Measurements from ENCODE around the gene GRID1.

The GRID1 gene

DNA sequence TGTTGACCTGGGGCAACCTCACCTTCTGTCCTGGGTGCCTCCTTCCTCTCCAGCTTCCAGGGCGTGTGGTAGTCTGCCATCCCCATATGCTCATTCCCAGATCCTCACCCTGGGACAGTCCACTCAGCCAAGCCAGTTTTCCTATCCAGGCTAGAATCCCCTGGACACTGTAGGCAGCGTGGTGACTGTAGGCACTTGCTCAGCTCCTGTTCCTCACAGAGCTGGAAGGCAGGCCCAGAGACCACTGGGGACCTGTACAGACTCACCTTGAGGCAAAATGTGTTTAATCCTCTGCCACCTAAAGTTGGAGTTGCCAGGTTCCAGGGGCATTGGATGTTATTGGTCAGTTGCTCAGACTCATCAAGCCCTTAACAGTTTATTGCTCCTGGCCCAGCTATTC, 2.4 kb upstream of the GRID1 start:
- no peak for DNase-seq (ENCODE audit: low read depth)

DNA sequence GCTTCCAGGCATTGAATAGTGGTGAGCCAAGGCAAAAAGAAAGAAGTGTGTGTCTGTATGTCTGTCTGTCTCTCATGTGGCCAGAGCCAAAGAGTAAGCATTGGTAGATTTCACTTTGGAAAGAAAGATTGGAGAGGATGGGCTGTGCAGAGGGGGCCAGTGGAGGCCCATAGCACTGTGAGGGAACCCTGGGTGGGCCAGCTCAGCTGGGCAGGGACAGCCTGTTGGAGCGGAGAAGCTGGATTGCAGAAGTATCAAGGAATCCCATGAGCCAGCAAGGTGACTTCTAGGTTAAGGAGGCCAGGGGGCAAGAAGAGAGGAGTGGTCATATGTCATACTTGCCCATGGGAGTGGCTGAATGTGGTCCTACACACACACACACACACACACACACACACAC, 1.5 kb upstream of the GRID1 start:
- no peak for DNase-seq (ENCODE audit: low read depth)

DNA sequence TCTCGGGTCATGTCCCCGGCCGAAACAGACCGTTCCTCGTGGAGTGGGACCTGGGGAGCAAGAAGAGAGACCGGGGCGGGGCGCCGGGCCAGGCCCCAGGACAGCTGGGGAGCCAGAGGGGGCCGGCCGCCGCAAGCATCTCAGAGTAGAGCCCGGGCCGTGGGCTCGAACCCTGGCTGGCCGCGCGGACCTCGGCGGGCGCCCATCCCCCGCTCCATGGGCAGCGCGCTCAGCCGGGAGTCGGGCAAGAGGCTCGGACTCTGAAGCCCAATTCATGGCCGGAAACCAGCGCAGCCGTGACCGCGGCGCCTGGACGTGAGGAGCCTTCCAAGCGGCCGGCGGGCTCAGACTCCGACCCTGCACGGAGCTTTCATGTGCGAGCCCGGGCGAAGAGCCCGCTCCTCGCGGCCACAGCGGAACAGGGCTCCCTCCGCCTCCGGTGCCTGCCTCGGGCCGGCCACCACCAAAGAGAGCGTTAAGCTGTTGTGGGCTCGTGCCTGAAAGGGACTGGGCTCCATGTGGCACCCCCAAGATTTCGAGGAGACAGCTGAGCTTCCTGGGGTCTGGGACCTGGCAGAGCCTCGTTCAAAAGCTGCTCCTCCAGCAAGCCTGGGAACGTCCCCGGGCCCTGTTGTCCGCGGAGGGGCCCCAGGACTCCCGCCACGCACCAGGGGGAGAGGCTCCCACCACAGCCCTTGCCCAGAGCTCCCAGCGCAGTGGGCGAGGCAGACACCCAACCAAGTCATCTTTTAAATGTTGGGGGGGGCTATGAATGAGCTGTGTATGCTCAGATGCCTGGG, 757 bp upstream of the GRID1 start:
- no peak for DNase-seq (ENCODE audit: low read depth)

DNA sequence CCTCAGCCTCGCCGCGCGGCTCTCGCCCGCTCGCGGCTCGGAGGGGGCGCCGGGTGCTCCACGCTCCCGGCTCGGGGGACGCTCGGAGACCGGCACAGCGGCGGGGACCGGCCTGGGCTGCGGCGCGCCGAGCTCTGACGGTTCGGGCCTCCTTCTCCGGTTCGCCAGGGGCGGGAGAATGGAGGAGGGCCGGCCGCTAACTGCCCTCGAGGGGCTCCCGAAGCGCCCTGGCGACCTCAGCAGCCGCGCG, 232 bp upstream of the GRID1 start:
- no peak for DNase-seq (ENCODE audit: low read depth)

DNA sequence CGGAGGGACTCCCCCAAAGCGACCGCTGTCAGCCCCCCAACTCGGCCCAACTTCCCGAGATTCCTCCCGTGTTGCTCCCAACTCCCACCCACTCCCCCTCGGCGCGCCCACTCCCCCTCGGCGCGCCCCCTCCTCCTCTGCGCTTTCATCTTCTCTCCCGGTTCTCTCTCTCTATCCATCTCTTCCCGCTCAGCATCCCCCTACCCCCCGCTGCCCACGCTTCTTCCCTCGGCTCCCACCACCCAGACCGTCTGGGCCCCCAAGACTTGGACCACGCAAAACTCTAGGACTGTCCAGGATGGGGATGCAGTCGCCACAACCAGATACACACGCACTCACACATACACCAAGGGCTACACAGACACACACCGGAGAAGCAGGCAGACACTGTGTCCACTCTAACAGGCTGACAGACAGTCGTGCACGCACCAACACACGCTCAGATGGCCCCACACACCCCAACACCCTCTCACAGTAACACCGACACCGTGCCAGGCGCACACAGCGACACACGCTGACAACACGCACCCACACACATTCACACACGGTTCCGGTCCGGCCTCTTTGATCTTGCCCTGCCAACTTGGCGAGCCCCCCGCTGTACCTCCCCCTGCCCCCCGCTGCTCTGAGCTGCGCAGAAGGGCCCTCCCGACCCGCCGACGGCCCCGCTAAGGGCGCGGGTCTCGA, 1.1 kb downstream of the GRID1 start:
- DNase-seq (ENCODE audit: low read depth), result no peak

DNA sequence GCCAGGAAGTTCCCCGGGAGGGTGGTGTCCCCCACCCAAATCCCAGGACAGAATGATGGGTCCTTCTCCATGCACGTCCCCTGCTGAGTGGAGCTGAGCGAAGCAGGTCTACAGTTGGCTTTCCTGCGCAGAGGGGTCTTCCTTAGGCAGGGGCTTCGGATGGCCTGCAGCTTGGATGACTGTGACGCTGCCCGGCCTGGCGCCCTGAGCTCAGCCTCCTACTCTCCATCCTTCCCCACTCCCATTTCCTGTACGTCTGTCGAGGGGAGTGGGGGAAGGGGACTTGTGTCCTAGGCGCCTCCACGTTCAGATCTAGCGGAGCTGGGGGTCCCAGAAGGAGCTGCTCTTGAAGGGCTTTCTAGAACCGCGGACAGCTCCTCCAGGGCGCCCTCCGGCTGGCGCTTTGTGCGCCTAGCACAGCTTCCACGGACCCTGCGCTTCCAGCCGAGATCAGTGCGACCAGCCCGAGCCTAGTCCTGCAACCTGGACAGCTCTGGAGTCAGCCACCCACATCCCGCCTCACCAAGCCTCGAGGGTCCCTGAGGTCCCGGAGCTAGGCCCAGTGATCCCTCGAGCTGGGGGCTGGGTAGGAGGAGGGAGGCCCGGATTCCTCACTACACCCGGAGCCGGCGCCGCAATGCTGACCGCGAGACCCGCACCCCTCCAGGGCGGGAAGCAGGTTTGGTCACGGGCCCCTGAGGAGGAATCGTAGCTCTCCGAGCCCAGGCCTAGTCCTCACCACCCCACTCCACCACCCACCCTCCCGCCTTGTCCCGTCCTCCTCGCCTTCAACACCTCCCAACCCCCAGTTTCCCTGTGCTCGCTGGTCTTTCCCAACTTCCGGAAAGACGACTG, 1.9 kb downstream of the GRID1 start:
- no peak for DNase-seq (ENCODE audit: low read depth)

DNA sequence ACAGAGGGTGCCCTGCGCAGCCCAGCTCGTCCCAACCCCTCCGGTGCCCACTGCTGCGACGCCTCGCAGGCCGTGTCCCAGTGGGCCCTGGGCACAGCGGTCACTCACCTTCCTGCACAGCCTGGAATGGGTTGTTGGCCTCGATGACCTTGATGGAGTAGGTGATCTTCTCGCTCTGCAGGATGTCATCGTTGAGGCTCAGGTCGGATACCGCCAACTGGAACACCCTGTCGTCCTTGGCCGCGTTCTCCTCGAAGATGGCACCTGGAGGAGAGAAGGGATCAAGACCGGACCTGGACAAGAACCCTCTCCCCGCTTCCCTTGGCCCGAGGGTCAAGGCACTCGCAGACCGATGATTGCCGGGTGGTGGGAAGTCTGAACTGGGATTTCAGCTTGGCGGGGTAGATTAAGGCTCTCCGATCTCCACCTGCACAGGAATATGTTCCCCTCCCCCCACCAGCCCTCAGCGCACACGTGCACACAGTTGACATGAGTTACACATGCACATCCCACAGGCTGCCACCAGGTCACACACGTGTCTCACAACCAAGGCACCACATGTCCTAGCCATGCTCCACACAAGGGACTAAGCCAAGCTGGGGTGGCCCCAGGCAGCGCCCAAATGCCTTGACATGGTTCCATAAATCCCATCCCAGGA, 2.6 kb downstream of the GRID1 start:
- DNase-seq (ENCODE audit: low read depth), result no peak

DNA sequence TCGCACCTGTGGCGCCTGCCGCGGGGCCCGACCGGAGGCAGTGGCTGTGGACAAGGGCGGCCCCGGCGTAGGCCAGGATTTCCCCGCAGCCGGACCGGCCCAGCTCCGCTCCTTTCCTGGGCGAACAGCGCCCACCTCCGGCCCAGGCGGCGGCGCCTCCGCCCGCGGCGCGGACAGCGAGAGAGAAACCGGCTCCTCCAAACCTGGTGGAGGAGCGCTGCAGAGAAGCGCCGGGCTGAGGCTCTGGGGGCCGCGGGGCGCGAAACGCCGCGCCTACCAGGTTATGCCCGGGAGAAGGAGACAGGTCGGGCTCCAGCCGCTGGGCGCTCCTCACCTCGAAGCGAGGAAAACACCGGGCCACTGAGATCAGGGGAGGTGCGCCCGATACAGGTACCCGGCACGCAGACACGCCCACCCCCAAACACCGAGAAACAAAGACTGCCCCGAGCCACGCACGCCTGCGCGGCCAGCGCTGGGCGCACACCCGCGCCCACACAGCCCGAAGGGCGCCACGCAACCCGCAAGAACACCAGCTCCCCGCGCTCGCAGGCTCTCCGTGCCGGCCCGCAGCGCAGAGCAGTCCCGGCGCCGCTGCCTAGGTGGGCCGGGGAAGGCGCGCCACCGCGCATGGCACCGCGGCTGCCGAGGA, 3.3 kb downstream of the GRID1 start:
- DNase-seq (ENCODE audit: low read depth), result no peak

DNA sequence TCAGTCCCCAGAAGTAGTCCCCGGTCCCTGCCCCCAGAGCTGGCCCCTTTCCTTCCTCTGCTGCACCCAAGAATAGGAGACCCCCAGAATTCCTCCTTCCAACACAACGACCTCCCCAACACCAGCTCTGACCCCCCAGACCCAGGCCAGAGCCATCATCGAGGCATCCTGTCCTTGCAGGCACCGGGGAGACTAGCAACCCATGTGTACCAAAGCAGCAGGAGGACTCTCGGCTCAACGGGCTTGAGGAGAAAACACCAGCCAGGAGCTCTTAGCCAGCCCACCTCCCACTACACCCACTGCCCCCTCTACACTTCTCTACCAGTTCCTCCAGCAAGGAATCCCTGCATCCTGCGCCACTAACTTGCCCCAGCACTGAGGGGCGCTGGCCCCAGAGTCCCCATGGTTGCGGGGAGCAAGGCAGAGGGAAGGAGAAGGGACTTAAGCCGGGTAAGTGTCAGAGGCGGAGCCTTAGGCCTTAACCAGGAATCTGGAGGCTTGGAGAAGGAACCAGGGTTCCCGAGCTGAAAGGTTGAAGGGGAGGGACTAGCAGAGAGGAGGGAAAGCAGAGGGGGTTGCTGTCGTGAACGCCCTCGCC, 3.9 kb downstream of the GRID1 start:
- no peak for DNase-seq (ENCODE audit: low read depth)

DNA sequence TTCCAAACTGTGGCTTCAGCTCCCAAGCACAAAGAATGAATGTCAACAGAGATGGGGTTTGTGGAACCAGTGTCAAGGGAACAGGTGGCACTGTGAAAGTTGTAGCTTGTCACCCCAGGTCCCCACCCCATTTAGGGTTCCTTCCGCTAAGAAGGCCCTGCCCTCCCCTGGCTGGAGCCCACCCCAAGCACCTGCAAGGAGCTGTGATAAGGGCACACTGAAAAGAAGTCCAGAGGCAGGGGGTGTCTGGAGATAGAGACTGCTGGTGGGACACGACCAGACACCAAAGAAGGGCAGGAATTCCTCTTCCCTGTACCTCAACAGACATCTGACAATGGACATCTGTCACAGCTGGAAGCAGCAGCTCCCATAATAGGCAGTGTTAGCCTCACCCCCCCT, 4.5 kb downstream of the GRID1 start:
- DNase-seq (ENCODE audit: low read depth), result no peak

DNA sequence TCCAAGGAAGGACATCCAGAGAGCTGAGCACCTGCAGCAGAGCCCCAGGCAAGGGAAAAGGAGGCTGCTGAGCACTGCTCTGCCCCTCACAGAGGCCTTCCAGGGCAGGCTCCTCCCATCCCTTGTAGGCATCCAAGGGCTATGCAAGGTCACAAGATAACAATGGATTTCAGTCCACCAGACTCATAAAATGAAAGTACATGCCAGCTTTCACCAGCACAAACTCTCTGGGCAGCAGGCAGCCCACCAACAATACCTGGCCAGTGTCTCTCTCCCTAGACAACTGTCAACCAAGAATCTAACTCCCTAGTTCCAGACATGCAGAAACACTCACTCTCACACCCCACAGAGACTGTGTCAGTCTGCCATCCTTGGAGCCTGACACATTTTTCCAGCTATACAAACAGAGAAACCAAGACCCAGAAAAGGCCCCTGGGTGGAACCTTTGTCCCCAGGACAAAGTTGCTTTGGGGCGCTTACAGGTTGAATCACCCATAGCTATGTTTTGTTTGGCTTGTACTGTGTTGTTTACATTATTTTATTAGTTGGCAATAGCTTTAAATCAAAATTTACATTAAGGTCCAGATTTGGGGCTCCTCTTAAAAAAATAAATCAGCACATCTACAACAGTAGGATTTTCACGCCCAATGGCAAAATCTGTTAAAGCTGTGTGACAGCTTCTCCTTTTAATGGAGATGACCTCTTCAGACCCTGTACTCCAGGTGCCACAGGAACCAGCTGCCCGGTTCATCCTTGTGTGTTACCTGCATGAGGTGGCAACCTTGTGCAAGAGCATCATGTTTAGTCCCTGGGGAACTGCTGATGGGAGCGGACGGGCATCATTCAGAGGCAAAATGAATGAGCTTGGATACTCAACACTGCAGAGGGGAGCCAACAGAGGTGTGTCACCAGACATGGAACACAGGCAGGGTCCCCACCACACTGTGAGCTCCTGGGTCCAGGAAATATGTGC, 5.2 kb downstream of the GRID1 start:
- no peak for DNase-seq (ENCODE audit: low read depth)

DNA sequence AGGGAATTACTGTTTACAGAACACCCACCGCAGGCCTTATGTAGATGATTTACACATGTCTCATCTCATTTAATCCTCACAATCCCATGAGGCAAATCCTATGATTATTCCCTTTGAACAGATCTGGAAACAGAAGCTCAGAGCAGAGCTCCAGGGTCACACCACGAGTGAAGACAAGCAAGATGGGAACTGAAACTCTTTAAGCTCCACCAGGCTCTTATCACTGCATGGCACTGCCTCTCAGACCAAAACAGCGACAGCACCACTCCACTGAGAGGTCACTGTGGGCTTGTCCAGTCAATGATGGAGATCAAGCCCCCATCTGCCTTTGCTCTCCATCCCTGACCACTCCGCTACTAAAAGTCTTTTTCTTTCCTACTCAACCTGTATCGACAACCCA, 5.9 kb downstream of the GRID1 start:
- no peak for DNase-seq (ENCODE audit: low read depth)

DNA sequence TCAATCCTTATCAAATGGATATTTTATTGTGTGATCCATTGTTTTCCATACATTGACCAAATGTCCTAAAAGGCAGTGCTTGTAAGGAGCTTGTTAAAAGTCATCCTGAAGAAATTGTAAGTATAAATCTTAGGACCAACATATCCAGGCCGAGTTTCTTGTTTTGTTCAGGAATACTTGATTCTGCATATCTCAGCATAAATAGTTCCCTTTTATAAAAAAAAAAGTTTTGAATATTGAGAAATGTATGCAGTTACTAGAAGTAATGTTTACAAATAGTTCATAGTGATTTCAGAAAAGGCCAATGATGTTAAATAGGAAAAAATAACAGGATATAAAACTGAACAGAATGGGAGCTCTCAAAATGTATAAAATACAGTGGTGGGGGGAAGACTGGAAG, 6.6 kb downstream of the GRID1 start:
- DNase-seq (ENCODE audit: low read depth), result no peak

DNA sequence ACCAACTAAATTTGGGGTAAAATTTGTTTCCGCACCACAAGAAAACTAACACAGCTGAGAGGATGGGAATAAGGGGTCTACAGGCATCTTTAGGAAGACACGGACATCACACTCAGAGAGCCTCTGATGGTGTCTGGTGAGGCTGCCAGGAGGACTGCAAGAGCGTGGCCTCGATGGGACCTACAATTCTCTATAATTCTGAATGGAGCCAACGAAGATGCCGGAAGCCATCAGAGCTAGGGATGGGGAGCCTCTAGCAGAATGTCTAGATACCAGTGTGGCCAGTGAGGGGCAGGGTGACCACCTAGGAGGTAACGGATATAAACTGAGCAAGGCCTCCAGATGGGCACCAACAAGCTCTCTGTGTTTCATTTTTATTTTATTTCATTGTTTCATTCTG, 7.5 kb downstream of the GRID1 start:
- no peak for DNase-seq (ENCODE audit: low read depth)

DNA sequence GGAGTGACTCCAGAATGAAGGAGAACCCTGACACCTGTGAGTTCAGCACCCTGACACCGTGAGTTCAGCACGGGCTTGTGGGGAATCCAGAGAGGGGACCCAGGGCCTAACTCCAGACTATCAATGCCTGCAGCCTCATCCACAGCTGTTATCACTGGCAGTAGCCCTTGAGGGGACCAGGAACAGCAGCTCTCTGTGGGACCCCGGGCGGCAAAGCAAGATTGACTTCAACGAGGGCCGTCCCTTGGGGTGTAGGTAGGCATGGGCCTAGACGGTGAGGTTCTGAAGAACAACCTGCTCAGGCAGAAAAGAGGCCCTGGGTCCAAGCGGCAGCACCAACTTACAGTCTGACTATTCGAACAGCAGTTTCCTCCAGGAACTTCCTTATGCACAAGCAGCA, 8.9 kb downstream of the GRID1 start:
- no peak for DNase-seq (ENCODE audit: low read depth)

DNA sequence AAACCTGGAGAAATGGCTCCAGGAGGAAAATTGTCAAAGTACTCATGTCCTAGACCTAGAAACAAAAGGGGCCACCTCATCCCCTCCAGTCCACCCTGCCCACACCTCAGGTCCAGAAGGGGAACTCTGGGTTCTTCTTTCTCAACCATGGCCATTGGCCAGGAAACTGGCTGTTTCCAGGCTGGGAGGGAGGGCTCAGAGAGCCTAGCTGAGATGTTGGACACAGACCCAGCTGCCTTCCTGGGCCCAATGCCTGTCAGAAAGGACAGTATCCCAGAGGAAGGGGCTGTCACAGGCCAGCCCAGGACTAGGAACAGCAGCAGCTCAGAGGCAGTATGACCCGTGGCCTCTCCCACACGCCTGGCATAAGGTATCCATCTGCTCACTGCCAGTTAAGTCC, 9.6 kb downstream of the GRID1 start:
- no peak for DNase-seq (ENCODE audit: low read depth)

DNA sequence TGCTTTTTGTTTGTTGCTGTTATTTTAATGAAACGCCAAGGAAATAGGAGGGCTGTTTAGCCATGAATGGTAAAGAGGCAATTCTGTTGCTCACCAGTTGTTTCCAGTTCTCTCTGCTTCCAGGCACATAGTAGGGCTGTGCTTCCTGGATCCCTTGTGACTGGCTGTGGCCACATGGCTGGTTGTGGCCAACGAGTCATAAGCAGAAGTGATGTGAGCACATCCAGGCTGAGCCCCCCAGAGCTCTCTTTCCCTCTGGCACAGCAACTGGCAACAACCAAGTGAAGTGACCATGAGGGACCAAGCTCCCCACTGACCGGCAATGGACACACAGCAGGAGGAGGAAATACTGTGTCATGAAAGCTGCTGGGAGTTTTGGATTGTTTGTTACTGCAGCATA, 10.3 kb downstream of the GRID1 start:
- no peak for DNase-seq (ENCODE audit: low read depth)

DNA sequence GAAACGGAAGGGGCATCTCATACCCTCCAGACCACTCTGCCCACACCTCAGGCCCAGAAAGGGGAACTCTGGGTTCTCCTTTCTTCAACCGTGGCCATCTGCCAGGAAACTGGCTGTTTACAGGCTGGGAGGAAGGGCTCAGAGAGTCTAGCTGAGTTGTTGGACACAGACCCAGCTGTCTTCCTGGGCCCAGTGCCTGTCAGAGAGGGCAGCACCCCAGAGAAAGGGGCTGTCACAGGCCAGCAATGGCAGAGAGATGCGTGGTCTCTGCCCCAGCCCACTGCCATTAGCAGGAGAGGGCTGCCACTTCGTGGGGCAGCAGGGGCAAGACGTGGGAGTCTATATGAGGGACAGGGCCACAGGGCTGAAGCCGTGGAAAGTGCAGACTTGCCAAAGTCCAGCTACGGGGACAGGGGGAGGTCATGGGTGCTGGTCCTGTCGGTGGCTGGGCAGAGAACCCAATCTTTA, 11.0 kb downstream of the GRID1 start:
- no peak for DNase-seq (ENCODE audit: low read depth)

DNA sequence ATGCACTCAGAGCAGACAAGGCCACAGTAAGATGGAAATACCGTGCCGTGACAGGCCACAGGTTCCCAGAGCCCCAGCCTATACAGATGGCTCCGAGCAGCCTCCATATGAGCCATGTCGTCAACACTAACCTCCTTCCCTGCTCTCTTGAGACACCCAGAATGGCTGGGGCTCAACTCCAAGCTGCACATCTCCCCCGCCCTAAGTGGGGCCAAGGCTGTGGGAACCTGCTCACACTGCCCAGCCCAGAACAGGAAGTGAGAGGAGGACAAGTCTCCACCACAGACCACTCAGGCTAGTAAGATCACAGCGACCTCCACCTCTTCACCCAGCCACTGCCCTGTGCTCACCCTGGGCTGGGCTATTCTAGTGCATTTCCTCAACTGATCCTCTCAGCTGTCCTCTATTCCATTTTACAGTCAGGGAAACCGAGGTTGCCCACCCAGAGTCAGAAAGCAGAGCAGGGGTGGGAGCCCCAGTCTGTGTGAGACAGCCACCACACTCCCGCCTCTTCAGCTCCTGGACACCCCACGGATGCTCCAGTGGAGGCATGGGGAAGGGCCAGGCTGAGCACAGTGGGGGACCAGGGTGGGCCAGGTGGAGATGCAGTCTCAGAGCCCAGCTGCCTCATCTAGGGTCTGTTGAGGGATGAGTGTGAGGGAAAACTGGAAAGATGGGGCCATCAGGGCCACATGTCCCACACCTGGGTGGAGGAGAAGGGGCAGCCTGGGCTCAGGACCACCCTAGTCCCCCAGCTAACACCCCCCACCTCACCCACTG, 11.6 kb downstream of the GRID1 start:
- DNase-seq (ENCODE audit: low read depth), result no peak

All from stimulated activated CD8-positive, alpha-beta memory T cell treated with anti-CD3 and anti-CD28 coated beads, Interleukin-15, amount 100 ng/mL, for 24 hours (primary cell).